Measurements from ENCODE around the gene DHCR24. TPM values are rescaled to one million over a fixed set of nuclear protein-coding genes. Genes with fewer than 3 reads are reported as not detected.

Gene DHCR24
- total RNA-seq, 1 donor from 2014 or later, result 84.4 TPM

- no peak for DNase-seq (ENCODE audit: extremely low read depth, low read depth, low spot score)
Observed at GRCh38 chr1:54805466-54805865, 81.5 kb downstream of the DHCR24 start.

DNA sequence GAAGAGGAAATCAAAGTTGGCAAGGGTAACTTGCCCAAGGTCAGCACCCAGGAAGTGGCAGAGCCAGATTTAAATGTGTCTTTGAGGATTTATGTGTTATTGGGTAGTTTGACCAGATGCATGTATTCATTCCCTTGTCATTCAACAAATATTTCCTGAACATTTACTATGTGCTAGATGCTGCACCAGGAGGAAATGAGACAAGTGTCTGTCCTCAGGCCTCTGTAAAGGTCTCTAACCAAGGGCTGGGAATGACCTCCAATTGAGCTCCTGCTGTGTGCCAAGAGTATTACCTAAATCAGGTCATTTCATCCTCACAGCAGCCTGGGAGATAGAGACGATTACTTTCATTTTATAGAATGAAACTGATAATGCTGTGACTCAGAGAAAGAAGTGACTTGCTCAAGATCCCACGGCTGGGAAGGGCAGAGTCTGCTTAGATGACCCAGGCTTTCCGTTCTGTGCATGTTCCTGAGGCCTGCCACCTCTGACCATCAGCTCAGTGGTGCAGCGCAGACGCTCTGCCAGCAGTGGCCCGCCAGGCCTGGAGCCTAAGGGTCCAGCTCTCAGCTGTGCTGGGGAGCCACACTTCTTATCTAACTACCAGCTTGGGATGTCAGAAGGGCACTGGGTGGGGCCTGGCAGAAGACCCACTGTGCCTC is 82.4 kb downstream of the DHCR24 start:
- no peak for DNase-seq (ENCODE audit: extremely low read depth, low read depth, low spot score)

- no peak for DNase-seq (ENCODE audit: extremely low read depth, low read depth, low spot score)
Observed at GRCh38 chr1:54803761-54804470, 83.1 kb downstream of the DHCR24 start.

GRCh38 chr1:54800899-54801759 is 85.9 kb downstream of the DHCR24 start, which contains the start of gene TTC22:
TTC22 (minus strand) TSS chr1:54801323; CDS start chr1:54801163, 160 bp downstream.
- DNase-seq (ENCODE audit: extremely low read depth, low read depth, low spot score), result no peak

- DNase-seq (ENCODE audit: extremely low read depth, low read depth, low spot score), result no peak
Observed at GRCh38 chr1:54800041-54800898, 86.7 kb downstream of the DHCR24 start.

Other genes starting within 250 kb of the DHCR24 start
- not detected in 2 replicates for gene MROH7, start 245.4 kb downstream of the DHCR24 start, total RNA-seq
- 23.9 and 29.4 TPM in 2 replicates for gene TTC4, start 171.3 kb downstream of the DHCR24 start, total RNA-seq
- gene PARS2, start 122.7 kb downstream of the DHCR24 start, total RNA-seq, result 3.6 and 4.9 TPM in 2 replicates
- not detected in 2 replicates for gene TTC22, start 85.9 kb downstream of the DHCR24 start, total RNA-seq
- not detected in 2 replicates for gene TMEM61, start 93.4 kb upstream of the DHCR24 start, total RNA-seq
- not detected in 2 replicates for gene BSND, start 111.7 kb upstream of the DHCR24 start, total RNA-seq
- 0.97 and 2.6 TPM in 2 replicates for gene PCSK9, start 152.4 kb upstream of the DHCR24 start, total RNA-seq